Mesenchymal stem cell (in vitro differentiated cells and primary cell): Measurements from ENCODE around the gene POFUT2.
"Not testable (repeated sequence)": the region's sequence is repeated elsewhere in the genome, so short reads cannot be mapped to it uniquely, and the experiment has no call there.

Experiments used
- DNase-seq: peaks from one replicate; pipeline ENCODE4 v3.0.0-alpha.2; 2013
- H2AFZ ChIP-seq: one replicate; pipeline ENCODE4 v1.6.1; 2013; ENCODE audit warnings: low read depth, mild to moderate bottlenecking, control low read depth, inconsistent platforms, low read length, moderate library complexity
- H2AK5ac ChIP-seq: 2 replicates; pipeline ENCODE4 v1.6.1; 2013; ENCODE audit warnings: low read length, moderate library complexity, mild to moderate bottlenecking, inconsistent platforms; ENCODE audit not compliant: severe bottlenecking
- H2BK120ac ChIP-seq: one replicate; pipeline ENCODE4 v1.6.1; 2013; ENCODE audit warnings: low read depth, mild to moderate bottlenecking, inconsistent platforms, low read length, moderate library complexity
- H2BK12ac ChIP-seq, 2 experiments: one replicate each; pipeline ENCODE4 v1.6.1; 2013; ENCODE audit warnings: inconsistent platforms in 2 of 2, low read length in 2 of 2, mild to moderate bottlenecking in 2 of 2, moderate library complexity in 2 of 2, control low read depth in 1 of 2
- H2BK15ac ChIP-seq: one replicate; pipeline ENCODE4 v1.6.1; 2013; ENCODE audit warnings: mild to moderate bottlenecking, low read depth, inconsistent platforms; ENCODE audit not compliant: poor library complexity, severe bottlenecking
- H2BK5ac ChIP-seq: 2 replicates; pipeline ENCODE4 v1.6.1; 2013; ENCODE audit warnings: low read depth, mild to moderate bottlenecking, low read length, control low read depth, inconsistent platforms; ENCODE audit not compliant: poor library complexity, severe bottlenecking
- H3K14ac ChIP-seq, 2 experiments: one replicate each; pipeline ENCODE4 v1.6.1; 2013; ENCODE audit warnings: inconsistent platforms in 2 of 2, low read length in 2 of 2, control low read depth in 1 of 2, mild to moderate bottlenecking in 1 of 2, moderate library complexity in 1 of 2
- H3K18ac ChIP-seq, 2 experiments: one replicate each; pipeline ENCODE4 v1.6.1; 2013; ENCODE audit warnings: inconsistent platforms in 2 of 2, low read length in 2 of 2, control low read depth in 1 of 2, low read depth in 1 of 2, mild to moderate bottlenecking in 1 of 2
- H3K23ac ChIP-seq, 2 experiments: one replicate each; pipeline ENCODE4 v1.6.1; 2013; ENCODE audit warnings: inconsistent platforms in 2 of 2, low read length in 2 of 2, mild to moderate bottlenecking in 2 of 2, moderate library complexity in 2 of 2, control low read depth in 1 of 2
- H3K27ac ChIP-seq: 2 replicates; pipeline ENCODE4 v1.5.1; 2013; ENCODE audit warnings: mild to moderate bottlenecking, moderate library complexity, low read length, control low read depth, inconsistent platforms; ENCODE audit not compliant: poor library complexity, severe bottlenecking
- H3K27me3 ChIP-seq, 2 experiments: 2 replicates each; pipeline versions ENCODE4 v1.6.1 to v1.7.0; 2013; ENCODE audit warnings: low read length in 2 of 2, mild to moderate bottlenecking in 2 of 2, moderate library complexity in 2 of 2, control low read depth in 1 of 2, inconsistent platforms in 1 of 2; ENCODE audit not compliant: control insufficient read depth in 1 of 2, insufficient read depth in 1 of 2
- H3K36me3 ChIP-seq, 2 experiments: 2 replicates each; pipeline versions ENCODE4 v1.6.1 to v1.7.0; 2013; ENCODE audit warnings: low read length in 2 of 2, control low read depth in 1 of 2, inconsistent platforms in 1 of 2, low read depth in 1 of 2, mild to moderate bottlenecking in 1 of 2; ENCODE audit not compliant: insufficient read depth in 2 of 2, control insufficient read depth in 1 of 2
- H3K4ac ChIP-seq, 2 experiments: one replicate each; pipeline ENCODE4 v1.6.1; 2013; ENCODE audit warnings: inconsistent platforms in 2 of 2, low read length in 2 of 2, mild to moderate bottlenecking in 2 of 2, moderate library complexity in 2 of 2, control low read depth in 1 of 2, low read depth in 1 of 2
- H3K4me1 ChIP-seq: 2 replicates; pipeline ENCODE4 v1.6.1; 2013; ENCODE audit warnings: low read depth, low read length, control low read depth; ENCODE audit not compliant: control insufficient read depth, insufficient read depth
- H3K4me2 ChIP-seq: 2 replicates; pipeline ENCODE4 v1.6.1; 2013; ENCODE audit warnings: low read length, mild to moderate bottlenecking, inconsistent platforms; ENCODE audit not compliant: poor library complexity, severe bottlenecking
- H3K4me3 ChIP-seq, 2 experiments: 2 replicates each; pipeline versions ENCODE4 v1.5.1 to v1.7.0; 2013; ENCODE audit warnings: low read length in 2 of 2, mild to moderate bottlenecking in 2 of 2, control low read depth in 1 of 2, low read depth in 1 of 2; ENCODE audit not compliant: insufficient read depth in 1 of 2
- H3K79me1 ChIP-seq: replicated peaks from 2 replicates; pipeline ENCODE4 v1.6.1; 2013; ENCODE audit warnings: mild to moderate bottlenecking, control low read depth, low read length, inconsistent platforms; ENCODE audit not compliant: poor library complexity, severe bottlenecking
- H3K9ac ChIP-seq: 2 replicates; pipeline ENCODE4 v1.7.0; 2013; ENCODE audit warnings: mild to moderate bottlenecking, low read length, moderate library complexity
- H3K9me3 ChIP-seq: 2 replicates; pipeline ENCODE4 v1.7.0; 2013; ENCODE audit warnings: mild to moderate bottlenecking, low read length; ENCODE audit not compliant: control insufficient read depth
- H4K8ac ChIP-seq: one replicate; pipeline ENCODE4 v1.6.1; 2013; ENCODE audit warnings: inconsistent platforms, mild to moderate bottlenecking, low read length, moderate library complexity
- H4K91ac ChIP-seq: one replicate; pipeline ENCODE4 v1.6.1; 2013; ENCODE audit warnings: mild to moderate bottlenecking, low read length, inconsistent platforms
- WGBS: methylation state at CpG from one replicate; pipeline ENCODE4 v1.1.7; 2013; ENCODE audit warnings: mixed read lengths; 5-methylcytosine and 5-hydroxymethylcytosine counted together

POFUT2 gene

DNA sequence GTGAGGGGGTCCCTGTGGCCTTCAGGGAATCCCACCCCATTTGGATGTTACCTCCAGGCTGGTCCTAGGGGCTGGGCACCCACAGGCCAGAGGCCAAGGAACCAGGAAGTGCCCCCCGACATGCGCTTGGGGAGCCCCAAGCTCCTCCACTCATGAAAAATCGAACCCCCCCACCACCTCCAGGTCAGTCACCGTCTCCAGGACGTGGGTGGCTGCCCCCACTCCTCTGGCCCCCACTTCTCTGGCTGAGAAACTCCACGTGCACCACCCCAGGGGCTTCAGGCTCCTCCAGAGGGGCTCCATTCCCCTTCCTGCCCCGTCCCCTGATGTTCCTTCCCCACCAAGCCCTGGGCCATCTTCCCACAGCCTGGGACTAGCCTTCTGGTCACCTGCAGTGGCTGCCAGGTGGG lies 30.5 kb upstream of the POFUT2 start:
- H3K4ac ChIP-seq = peak overlapping the region; percentile 97 to 99
- H4K91ac ChIP-seq = peak overlapping the region; percentile 100
- H2BK15ac ChIP-seq = peak overlapping the region; percentile 94
- H2BK120ac ChIP-seq = peak overlapping the region; percentile 99
- peak overlapping the region; percentile 24 for H2AK5ac ChIP-seq
- H3K79me1 ChIP-seq = no peaks in the 10 kb centered on the region
- H3K4me3 ChIP-seq = no peak overlapping the region
- no peaks in the 10 kb centered on the region for H3K9me3 ChIP-seq
- H2BK5ac ChIP-seq = no peak overlapping the region
- H3K27ac ChIP-seq = no peak overlapping the region
- peak overlapping the region; percentile 93 to 99 for H3K18ac ChIP-seq
- peak overlapping the region; percentile 98 for H4K8ac ChIP-seq
- H3K9ac ChIP-seq = no peak overlapping the region
- H2AFZ ChIP-seq = no peak overlapping the region
- H3K4me1 ChIP-seq = peaks cover 42% of the 10 kb centered on the region
- 93% methylated on average over 6 of the region's 7 CpGs for WGBS
- peak overlapping the region in 1 of 2 experiments; percentile 84 for H3K14ac ChIP-seq
- H2BK12ac ChIP-seq = peak overlapping the region; percentile 97 to 99
- no peak for DNase-seq
- H3K27me3 ChIP-seq = peaks cover 0 to 14% of the 10 kb centered on the region in 2 experiments
- H3K36me3 ChIP-seq = no peaks in the 10 kb centered on the region
- H3K4me2 ChIP-seq = no peak overlapping the region
- H3K23ac ChIP-seq = no peak overlapping the region

DNA sequence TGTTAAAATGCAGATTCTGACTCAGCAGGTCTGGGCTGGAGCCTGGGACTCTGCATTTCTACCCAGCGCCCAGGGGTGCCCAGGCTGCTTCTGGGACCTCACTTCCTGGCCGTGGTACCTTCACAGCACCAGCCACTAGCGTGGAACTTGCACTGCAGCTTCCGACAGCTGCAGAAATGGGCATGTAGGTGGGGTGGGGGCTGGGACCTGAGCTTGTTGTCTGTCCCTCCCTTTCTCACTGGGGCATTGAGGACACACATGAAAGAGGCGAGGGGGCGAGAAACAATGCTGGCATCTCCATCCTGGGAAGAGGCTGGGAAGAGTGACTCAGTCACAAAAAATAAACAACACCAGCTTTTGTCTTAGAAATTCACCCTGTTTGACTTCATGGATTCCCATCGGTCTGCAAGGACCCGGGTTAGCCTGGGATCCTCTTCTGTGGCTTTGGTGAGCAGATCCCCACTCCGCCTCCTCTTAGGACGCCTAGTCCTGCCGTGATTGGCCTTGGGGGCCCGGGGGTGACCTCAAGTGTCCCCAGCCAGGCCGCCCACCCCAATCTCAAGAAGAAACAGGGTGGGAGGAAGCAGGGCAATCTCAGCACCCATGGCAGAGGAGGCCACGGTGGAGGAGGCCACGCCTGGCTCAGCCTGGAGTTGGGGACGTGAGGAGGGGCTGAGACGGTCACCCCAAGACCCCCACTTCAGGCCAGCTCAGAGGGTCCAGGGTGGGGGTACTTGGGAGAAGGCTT lies 29.9 kb upstream of the POFUT2 start:
- DNase-seq = peak; percentile 94
- WGBS = 46% methylated on average over 17 of the region's 17 CpGs
- Histone ChIP-seq H2BK15ac (peak overlapping the region; percentile 94), H3K4me2 (no peak overlapping the region), H2BK5ac (no peak overlapping the region), H3K27me3 (peaks cover 0 to 13% of the 10 kb centered on the region in 2 experiments), H3K9me3 (no peaks in the 10 kb centered on the region), H3K4me3 (no peak overlapping the region), H2AFZ (peak overlapping the region; percentile 36), H3K36me3 (no peaks in the 10 kb centered on the region), H3K27ac (no peak overlapping the region), H4K8ac (peak overlapping the region; percentile 98), H4K91ac (peak overlapping the region; percentile 100), H3K18ac (peak overlapping the region; percentile 93 to 99), H2AK5ac (peak overlapping the region; percentile 24), H3K4me1 (peaks cover 36% of the 10 kb centered on the region), H3K14ac (peak overlapping the region in 1 of 2 experiments; percentile 84), H2BK12ac (peak overlapping the region; percentile 97 to 99), H3K9ac (no peak overlapping the region), H2BK120ac (peak overlapping the region; percentile 99), H3K23ac (peak overlapping the region in 1 of 2 experiments; percentile 43), H3K79me1 (no peaks in the 10 kb centered on the region), H3K4ac (peak overlapping the region; percentile 97 to 99)

DNA sequence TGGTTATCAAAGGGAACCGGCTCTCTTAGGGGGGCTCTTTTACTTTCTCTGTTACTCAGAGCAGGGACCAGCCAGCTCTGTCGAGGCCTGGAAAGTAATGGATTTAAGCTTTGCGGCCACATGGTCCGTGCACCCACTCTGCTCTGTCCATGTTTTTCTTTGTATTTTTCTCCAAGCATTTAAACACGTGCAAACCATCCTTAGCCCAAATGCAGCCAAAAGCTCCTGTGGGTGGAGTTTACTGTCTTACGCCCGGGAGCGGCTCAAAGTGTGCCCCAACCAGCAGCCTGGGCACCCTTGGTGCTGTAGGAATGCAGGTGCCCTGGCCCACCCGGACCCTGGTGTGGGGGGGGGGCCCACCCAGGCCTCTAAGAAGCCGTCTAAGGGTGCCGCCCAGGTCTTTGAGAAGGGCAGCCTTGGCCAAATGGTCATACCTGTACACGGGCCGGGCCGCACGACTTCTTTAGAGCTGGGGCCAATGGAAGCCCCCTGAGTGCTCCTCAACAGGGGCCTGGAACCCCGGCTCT lies 29.2 kb upstream of the POFUT2 start:
- Histone ChIP-seq H3K79me1 (no peaks in the 10 kb centered on the region), H3K23ac (peak overlapping the region in 1 of 2 experiments; percentile 43), H2BK15ac (peak overlapping the region; percentile 44), H2AK5ac (no peak overlapping the region), H3K36me3 (no peaks in the 10 kb centered on the region), H2BK120ac (peak overlapping the region; percentile 37), H3K9me3 (no peaks in the 10 kb centered on the region), H3K4me1 (peaks cover 33% of the 10 kb centered on the region), H3K4me3 (no peak overlapping the region), H2BK5ac (no peak overlapping the region), H4K91ac (no peak overlapping the region), H2BK12ac (peak overlapping the region; percentile 97 to 99), H3K14ac (no peak overlapping the region), H3K27me3 (peaks cover 0 to 11% of the 10 kb centered on the region in 2 experiments), H3K4ac (peak overlapping the region; percentile 84 to 99), H3K18ac (peak overlapping the region; percentile 78 to 89), H3K9ac (no peak overlapping the region), H2AFZ (no peak overlapping the region), H3K4me2 (no peak overlapping the region), H3K27ac (no peak overlapping the region), H4K8ac (peak overlapping the region; percentile 54)
- 93% methylated on average over 16 of the region's 16 CpGs for WGBS
- no peak for DNase-seq

DNA sequence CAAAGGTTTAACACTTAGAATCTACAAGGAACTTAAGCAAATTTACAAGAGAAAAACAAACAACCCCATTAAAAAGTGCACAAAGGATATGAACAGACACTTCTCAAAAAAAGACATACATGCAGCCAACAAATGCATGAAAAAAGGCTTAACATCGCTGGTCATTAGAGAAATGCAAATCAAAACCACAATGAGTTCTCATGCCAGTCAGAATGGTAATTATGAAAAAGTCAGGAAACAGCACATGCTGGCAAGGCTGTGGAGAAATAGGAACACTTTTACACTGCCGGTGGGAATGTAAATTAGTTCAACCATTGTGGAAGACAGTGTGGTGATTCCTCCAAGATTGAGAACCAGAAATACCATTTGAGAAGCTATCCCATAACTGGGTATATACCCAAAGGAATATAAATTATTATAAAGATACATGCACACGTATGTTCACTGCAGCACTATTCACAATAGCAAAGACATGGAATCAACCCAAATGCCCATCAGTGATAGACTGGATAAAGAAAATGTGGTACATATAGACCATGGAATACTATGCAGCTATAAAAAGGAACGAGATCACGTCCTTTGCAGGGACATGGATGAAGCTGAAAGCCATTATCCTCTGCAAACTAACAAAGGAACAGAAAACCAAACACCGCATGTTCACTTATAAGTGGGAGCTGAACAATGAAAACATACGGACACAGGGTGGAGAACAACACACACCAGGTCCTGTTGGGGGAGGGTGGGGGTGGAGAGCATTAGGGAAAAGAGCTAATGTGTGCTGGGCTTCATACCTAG lies 28.2 kb upstream of the POFUT2 start:
- not testable (repeated sequence) for H3K4me3 ChIP-seq, H2BK15ac ChIP-seq, H2AK5ac ChIP-seq, H2BK5ac ChIP-seq, H2BK120ac ChIP-seq, H4K91ac ChIP-seq, H3K14ac ChIP-seq, H3K9ac ChIP-seq, H4K8ac ChIP-seq, H3K36me3 ChIP-seq, H3K4me2 ChIP-seq, H3K4ac ChIP-seq, DNase-seq, H3K23ac ChIP-seq, H3K27ac ChIP-seq, H3K9me3 ChIP-seq, H3K79me1 ChIP-seq, H2AFZ ChIP-seq
- H2BK12ac ChIP-seq = peak overlapping the region; percentile 22 to 75
- peaks cover 0 to 11% of the 10 kb centered on the region in 2 experiments for H3K27me3 ChIP-seq
- H3K18ac ChIP-seq = peak overlapping the region in 1 of 2 experiments; percentile 37
- WGBS = 60% methylated on average over 5 of the region's 7 CpGs
- H3K4me1 ChIP-seq = peaks cover 33% of the 10 kb centered on the region
